A549 (cell line): ENCODE results near the gene DST.

Experiments used
- CTCF ChIP-seq: fragments of >200 bp; sonication (Bioruptor Twin); formaldehyde crosslinking; IDR thresholded peaks from 3 replicates; pipeline ENCODE4 v1.5.1; 2016
- FOSL2 ChIP-seq, 2 experiments: fragments of 450-650 bp in 1 of 2; fragments of >200 bp in 1 of 2; sonication (Bioruptor Twin) in 1 of 2; formaldehyde crosslinking; IDR thresholded peaks; 2 replicates each; pipeline versions ENCODE4 v1.5.0 to v1.6.1; 2016 to 2020; ENCODE audit warnings: mild to moderate bottlenecking in 1 of 2, moderate library complexity in 1 of 2
- REST ChIP-seq: fragments of 200-600 bp; sonication (generic); IDR thresholded peaks from 2 replicates; pipeline ENCODE4 v1.6.1; 2016; ENCODE audit warnings: antibody characterized with exemption, mild to moderate bottlenecking, moderate library complexity
- SMC3 ChIP-seq: fragments of >200 bp; sonication (Bioruptor Twin); formaldehyde crosslinking; IDR thresholded peaks from 3 replicates; pipeline ENCODE4 v1.6.1; 2018; ENCODE audit warnings: inconsistent platforms

GRCh38 chr6:56434606-56435005, 208.1 kb downstream of the DST start:
- TF ChIP-seq CTCF: no peak
- no peak for TF ChIP-seq SMC3
- TF ChIP-seq REST: no peak
- no peak for TF ChIP-seq FOSL2 (IDR thresholded peaks at IDR 0.05)
- no peak for TF ChIP-seq FOSL2 (CRISPR knock-in tag; IDR thresholded peaks at IDR 0.05)
